IgD-negative memory B cell (primary cell): ENCODE data around the gene CDYL. TPM values are rescaled to one million over a fixed set of nuclear protein-coding genes. Genes with fewer than 3 reads are reported as not detected.

Experiments
- H3K27ac Mint-ChIP-seq, 3 donors: one replicate each; pipeline ENCODE4 v1.8.0; 2020 to 2022; ENCODE audit warnings: mild to moderate bottlenecking in 3 of 3, mixed read lengths in 3 of 3, moderate library complexity in 1 of 3
- H3K27me3 Mint-ChIP-seq: one replicate; pipeline ENCODE4 v1.8.0; 2021; ENCODE audit warnings: mixed read lengths
- H3K36me3 Mint-ChIP-seq: one replicate; pipeline ENCODE4 v1.8.0; 2020; ENCODE audit warnings: mild to moderate bottlenecking, mixed read lengths
- H3K4me1 Mint-ChIP-seq, 3 donors: one replicate each; pipeline ENCODE4 v1.8.0; 2020 to 2022; ENCODE audit warnings: mixed read lengths in 3 of 3, mild to moderate bottlenecking in 1 of 3
- H3K4me3 Mint-ChIP-seq, 4 donors: one replicate each; pipeline ENCODE4 v1.8.0; 2020 to 2022; ENCODE audit warnings: mild to moderate bottlenecking in 4 of 4, mixed read lengths in 4 of 4, moderate library complexity in 3 of 4
- H3K9me3 Mint-ChIP-seq, 3 donors: one replicate each; pipeline ENCODE4 v1.8.0; 2020 to 2021; ENCODE audit warnings: mixed read lengths in 3 of 3, mild to moderate bottlenecking in 1 of 3
- polyA plus RNA-seq: library from polyadenylated mRNA; unstranded; fragments of 300-500 nt; fragmentation: Illumina TruSeq; gene quantifications from one replicate; pipeline ENCODE4 v1.2.3, GENCODE V29; 2021

The CDYL gene
- polyA plus RNA-seq, 1 donor from 2014 or later, result 5.3 TPM

DNA sequence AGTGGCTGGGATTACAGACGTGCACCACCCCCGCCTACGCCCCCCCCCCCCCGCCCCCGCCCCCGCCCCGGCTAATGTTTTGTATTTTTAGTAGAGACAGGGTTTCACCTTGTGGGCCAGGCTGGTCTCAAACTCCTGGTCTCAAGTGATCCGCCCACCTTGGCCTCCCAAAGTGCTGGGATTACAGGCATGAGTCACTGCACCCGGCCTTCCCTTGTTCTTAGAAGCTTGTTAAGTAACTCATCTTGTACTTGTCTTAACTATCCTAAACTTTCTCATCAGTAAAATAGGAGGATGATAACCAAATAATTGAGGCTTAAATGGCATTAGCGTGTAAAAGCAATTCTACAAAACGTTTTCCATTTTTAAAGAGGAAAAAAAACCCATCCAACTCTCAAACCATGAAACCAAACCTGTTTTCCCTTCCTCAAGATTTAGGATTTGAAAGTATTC is 4.2 kb downstream of the CDYL start:
- H3K27me3 Mint-ChIP-seq, result no peaks in the 10 kb centered on the region
- peak overlapping the region in 2 of 4 donors; percentile 32 to 46 for H3K4me3 Mint-ChIP-seq
- H3K36me3 Mint-ChIP-seq, result peaks cover 5% of the 10 kb centered on the region
- peaks cover 0 to 4% (median 0%) of the 10 kb centered on the region in 3 donors for H3K9me3 Mint-ChIP-seq
- H3K4me1 Mint-ChIP-seq, result peaks cover 40 to 61% (median 55%) of the 10 kb centered on the region in 3 donors
- H3K27ac Mint-ChIP-seq, result no peak overlapping the region

DNA sequence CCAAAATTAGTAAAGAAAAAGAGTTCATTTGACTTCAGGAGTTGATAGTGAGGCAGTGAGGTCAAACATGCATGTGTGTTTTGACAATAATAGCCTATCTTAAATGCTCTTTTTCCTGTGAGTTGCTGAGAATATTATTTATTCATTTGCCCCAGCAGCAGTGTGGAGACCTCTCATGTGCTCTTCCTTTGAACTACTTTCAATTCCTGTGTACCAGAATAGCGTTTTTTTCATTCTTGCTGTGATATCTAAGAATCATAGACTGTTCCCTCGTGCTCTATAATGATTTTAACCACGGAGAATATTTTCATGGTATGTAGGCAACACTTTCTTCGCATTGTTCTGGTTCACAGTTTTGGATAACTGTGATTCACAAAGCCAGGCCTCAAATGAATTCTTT is 5.2 kb downstream of the CDYL start:
- H3K27ac Mint-ChIP-seq, result peak overlapping the region in 1 of 3 donors; percentile 37
- peak overlapping the region in 3 of 4 donors; percentile 46 to 69 (median 52) for H3K4me3 Mint-ChIP-seq
- peaks cover 5% of the 10 kb centered on the region for H3K36me3 Mint-ChIP-seq
- H3K9me3 Mint-ChIP-seq, result peaks cover 0 to 4% (median 0%) of the 10 kb centered on the region in 3 donors
- no peaks in the 10 kb centered on the region for H3K27me3 Mint-ChIP-seq
- peaks cover 46 to 70% (median 58%) of the 10 kb centered on the region in 3 donors for H3K4me1 Mint-ChIP-seq

DNA sequence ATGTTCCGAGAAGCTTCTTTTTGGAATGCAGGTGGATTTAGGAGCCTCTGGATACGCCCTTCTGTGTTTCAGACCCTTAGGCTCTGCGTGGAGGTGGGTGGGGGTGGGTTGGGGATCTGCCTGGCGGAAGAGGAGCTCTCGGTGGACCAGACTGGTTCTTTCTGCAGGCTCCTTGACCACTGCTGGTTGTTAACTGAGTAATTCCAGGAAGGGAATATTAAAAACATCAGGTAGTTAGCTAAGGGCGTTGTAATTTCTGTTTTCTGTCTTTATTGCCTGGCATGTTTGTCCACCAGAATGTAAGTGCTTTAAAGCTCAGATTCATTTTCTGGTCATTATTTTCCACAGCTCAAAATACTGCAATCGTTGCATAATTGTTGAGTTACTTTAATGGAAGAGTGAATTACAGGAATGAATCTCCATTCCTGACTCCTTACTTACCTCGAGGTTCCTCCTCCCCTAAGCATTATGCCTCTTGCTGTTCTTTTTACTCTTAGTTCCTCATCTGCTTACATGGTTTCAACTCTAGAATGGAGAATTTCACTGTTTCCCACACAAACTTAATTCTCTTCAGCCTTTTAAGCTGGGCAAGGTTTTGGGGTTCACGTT is 5.9 kb downstream of the CDYL start:
- Mint-ChIP-seq H3K27ac (peak overlapping the region in 2 of 3 donors; percentile 15 to 37), H3K36me3 (peaks cover 5% of the 10 kb centered on the region), H3K4me1 (peaks cover 50 to 76% (median 63%) of the 10 kb centered on the region in 3 donors), H3K4me3 (peak overlapping the region in 2 of 4 donors; percentile 59 to 69), H3K9me3 (peaks cover 0 to 4% (median 0%) of the 10 kb centered on the region in 3 donors), H3K27me3 (no peaks in the 10 kb centered on the region)

DNA sequence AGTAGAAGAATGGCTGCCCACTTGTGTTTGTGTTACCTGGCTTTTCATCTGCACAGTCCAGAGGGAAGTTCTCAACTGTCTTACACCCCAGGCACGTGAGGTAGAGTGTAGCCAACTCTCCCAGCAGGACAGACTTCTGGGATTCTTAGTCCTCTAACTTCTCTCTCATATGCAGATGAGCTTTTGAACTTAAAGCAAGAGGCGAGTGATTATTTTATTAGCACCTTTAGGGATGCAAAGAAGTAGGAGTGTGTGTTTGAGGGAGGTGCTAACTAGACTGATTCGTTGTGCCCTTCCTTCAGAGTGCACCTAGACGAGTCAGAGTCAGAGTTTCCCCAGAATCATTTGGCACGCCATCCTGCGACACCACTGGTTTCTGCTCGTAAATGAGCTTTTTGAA is 10.8 kb downstream of the CDYL start:
- Mint-ChIP-seq H3K4me3 (no peak overlapping the region), H3K27me3 (no peaks in the 10 kb centered on the region), H3K9me3 (peaks cover 0 to 2% (median 0%) of the 10 kb centered on the region in 3 donors), H3K27ac (no peak overlapping the region), H3K36me3 (peaks cover 8% of the 10 kb centered on the region), H3K4me1 (peaks cover 45 to 80% (median 59%) of the 10 kb centered on the region in 3 donors)

DNA sequence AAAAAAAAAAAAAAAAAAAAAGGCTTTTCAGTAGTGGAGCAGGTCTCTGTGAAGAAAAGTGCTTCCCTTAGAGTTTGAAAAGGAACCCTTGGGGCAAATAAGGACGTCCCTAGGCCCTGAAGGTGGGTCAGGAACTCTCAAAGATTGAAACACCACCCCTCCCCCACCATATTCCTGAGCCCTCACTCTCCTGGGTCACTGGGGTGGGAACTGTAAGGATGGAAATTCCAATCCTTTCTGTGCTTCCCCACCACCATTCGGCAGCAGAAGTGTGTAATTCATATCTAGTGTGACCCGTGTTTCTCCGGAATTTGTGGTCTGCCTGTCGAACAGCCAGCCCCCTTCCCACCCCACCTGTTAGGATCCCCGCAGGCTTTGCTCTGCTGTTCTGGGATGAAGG is 12.3 kb downstream of the CDYL start:
- H3K4me3 Mint-ChIP-seq, result peak overlapping the region in 3 of 4 donors; percentile 14 to 76 (median 17)

DNA sequence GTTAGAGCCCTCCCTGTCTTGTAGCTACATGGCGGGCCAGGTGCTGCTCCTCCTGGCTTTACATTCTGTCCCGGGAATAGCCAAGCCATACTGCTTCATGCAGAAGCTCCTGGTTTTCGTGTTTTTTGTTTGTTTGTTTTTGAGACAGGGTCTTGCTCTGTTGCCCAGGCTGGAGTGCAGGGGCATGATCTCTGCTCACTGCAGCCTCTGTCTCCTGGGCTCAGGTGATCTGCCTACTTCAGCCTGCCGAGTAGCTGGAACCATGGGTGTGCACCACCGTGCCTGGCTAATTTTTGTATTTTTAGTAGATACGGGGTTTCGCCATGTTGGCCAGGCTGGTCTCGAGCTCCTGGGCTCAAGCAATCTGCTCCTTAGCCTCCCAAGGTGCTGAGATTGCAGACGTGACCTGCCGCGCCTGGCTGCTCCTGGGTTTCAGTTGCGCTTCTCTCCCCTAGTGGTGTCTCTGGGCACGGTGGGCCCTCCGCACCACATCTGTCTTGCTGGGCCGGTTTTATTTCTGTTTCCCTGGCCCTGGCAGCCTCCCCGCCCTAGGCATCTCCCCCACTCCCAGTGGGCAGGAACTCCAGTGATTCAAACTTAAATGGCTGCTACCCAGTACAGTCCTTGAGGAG is 12.9 kb downstream of the CDYL start:
- Mint-ChIP-seq H3K27ac (peak overlapping the region in 2 of 3 donors; percentile 10 to 78), H3K4me3 (peak overlapping the region; percentile 14 to 88 (median 72)), H3K4me1 (peaks cover 31 to 64% (median 46%) of the 10 kb centered on the region in 3 donors), H3K9me3 (peaks cover 0 to 2% (median 0%) of the 10 kb centered on the region in 3 donors), H3K27me3 (no peaks in the 10 kb centered on the region), H3K36me3 (peaks cover 6% of the 10 kb centered on the region)

More for the DNA sequence above, 12.3 kb downstream of the CDYL start:
- Mint-ChIP-seq H3K9me3 (peaks cover 0 to 2% (median 0%) of the 10 kb centered on the region in 3 donors), H3K36me3 (peaks cover 10% of the 10 kb centered on the region), H3K27ac (peak overlapping the region in 2 of 3 donors; percentile 10 to 78), H3K27me3 (no peaks in the 10 kb centered on the region), H3K4me1 (peaks cover 36 to 70% (median 52%) of the 10 kb centered on the region in 3 donors)

DNA sequence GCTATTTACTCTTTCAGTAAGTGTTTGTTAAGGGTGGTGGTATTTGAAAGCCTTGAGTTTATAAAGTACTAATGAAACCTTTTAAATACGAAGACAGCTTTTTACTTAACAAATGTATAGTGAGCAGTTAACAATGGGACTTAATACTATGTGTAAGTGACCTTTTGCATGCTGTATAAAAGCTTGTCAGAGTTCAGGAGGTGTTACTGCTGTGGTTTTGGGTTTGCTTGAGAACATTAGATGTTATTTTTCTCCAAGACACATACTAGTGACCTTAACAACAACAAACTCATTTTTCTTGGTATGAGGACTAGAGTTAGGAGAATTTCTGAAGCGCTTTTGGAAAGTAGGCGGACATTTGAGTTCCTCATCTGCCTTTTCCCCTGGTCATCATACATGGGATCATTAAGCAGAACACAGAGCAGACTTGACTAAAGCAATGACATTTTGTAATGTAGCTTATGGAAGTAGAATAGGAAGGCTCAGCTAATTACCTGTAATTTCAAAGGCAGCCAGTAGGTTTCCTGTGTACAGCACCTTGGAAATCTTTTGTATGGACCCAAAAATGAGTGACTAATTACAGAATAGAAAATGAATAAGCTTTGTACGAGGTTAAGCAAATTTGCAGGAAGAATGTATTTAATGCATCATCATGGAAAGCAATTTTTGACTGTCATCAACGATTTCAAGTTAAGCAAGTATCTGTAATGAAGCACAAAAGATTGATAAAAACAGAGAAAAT is 14.1 kb downstream of the CDYL start:
- peaks cover 6% of the 10 kb centered on the region for H3K36me3 Mint-ChIP-seq
- no peak overlapping the region for H3K27ac Mint-ChIP-seq
- H3K4me1 Mint-ChIP-seq, result peaks cover 32 to 54% (median 42%) of the 10 kb centered on the region in 3 donors
- H3K9me3 Mint-ChIP-seq, result peaks cover 0 to 2% (median 0%) of the 10 kb centered on the region in 3 donors
- no peaks in the 10 kb centered on the region for H3K27me3 Mint-ChIP-seq
- H3K4me3 Mint-ChIP-seq, result peak overlapping the region in 1 of 4 donors; percentile 88

DNA sequence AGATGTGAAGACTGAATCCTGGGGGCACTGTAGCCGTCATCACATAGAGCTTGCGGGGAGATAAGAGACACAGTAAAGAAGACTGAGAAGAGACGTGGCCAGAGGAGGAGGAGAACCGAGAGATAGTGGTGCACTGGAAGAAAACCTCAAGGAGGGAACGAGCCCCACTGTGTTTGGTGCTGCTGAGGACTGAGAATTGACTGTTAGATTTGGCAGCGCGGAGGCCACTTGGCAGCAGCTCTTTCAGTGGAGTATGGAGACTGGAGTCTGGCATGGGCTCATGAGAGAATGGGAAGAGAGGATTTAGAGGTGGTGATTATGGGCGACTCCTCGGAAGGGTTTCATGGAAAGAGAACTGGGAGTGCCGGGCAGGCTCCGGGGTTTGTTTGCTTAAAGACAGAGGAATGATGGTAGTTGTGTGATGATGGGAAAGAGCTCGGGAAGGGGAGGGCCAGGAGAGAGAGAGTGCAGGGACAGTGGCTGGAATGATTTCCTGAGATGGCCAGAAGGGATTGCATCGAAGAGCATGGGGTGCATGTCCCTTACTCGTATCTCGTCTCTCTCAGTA is 18.0 kb downstream of the CDYL start:
- Mint-ChIP-seq H3K4me1 (peaks cover 18 to 38% (median 37%) of the 10 kb centered on the region in 3 donors), H3K9me3 (no peaks in the 10 kb centered on the region), H3K4me3 (no peak overlapping the region), H3K27ac (no peak overlapping the region), H3K36me3 (peaks cover 4% of the 10 kb centered on the region), H3K27me3 (no peaks in the 10 kb centered on the region)

DNA sequence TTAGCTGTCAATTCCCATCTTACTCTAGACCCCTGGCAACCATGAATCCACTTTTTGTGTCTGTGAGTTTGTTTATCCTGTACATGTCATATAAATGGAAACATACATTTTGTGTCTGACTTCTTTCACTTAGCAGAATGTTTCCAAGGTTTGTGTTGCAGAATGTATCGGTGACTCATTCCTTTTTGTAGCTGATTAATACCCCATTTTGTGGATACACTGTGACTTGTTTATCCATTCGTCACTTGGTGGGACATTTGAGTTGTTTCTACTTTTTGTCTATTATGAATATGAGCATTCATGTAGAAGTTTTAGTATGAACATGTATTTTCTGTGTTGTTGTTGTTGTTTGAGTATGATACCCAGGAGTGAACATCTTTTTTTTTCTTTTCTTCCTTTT is 21.4 kb downstream of the CDYL start:
- Mint-ChIP-seq H3K27me3 (no peaks in the 10 kb centered on the region), H3K9me3 (no peaks in the 10 kb centered on the region), H3K36me3 (peaks cover 3% of the 10 kb centered on the region), H3K27ac (no peak overlapping the region), H3K4me3 (no peak overlapping the region), H3K4me1 (peaks cover 30 to 37% (median 36%) of the 10 kb centered on the region in 3 donors)

DNA sequence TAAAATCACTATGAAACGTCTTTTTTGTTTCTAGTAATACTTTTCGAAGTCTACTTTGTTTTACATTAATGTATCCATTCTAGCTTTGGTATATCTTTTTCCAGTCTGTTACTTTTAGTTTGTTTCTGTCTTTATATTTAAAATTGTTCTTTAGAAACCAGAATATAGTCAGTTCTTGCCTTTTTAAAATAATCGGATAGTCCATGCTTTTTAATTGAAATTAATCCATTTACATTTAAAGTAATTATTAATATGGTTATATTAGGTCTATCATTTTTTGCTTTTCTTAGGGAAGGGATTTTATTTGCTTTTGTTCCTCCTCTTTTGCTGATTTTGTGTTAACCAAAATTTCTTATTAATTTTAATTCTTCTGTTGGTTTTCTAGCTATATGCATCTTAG is 23.7 kb downstream of the CDYL start:
- Mint-ChIP-seq H3K9me3 (no peaks in the 10 kb centered on the region), H3K27ac (no peak overlapping the region), H3K4me1 (peaks cover 45 to 51% (median 47%) of the 10 kb centered on the region in 3 donors), H3K36me3 (peaks cover 3% of the 10 kb centered on the region), H3K27me3 (no peaks in the 10 kb centered on the region), H3K4me3 (no peak overlapping the region)

DNA sequence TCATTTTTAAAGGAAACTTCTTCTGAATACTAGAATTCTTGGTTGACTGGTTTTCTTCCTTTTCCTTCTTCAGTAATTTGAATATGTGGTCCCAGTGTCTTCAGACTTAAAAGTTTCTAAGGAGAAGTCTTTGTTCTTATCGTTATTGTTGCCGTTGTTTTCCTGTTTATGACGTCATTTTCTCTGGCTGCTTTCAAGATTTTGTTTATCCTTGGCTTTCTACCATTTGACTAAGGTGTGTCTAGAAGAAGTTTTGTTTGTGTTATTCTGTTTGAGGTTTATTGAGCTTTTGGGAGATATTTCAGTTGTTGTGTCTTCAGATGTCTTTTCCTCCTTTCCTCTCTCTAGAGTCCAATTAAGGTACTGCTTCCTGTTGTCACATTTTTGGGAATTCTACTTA is 24.5 kb downstream of the CDYL start:
- Mint-ChIP-seq H3K27me3 (no peaks in the 10 kb centered on the region), H3K4me3 (peak overlapping the region in 2 of 4 donors; percentile 36 to 49), H3K9me3 (no peaks in the 10 kb centered on the region), H3K36me3 (peaks cover 3% of the 10 kb centered on the region), H3K27ac (peak overlapping the region in 2 of 3 donors; percentile 19 to 43), H3K4me1 (peaks cover 43 to 52% (median 49%) of the 10 kb centered on the region in 3 donors)

DNA sequence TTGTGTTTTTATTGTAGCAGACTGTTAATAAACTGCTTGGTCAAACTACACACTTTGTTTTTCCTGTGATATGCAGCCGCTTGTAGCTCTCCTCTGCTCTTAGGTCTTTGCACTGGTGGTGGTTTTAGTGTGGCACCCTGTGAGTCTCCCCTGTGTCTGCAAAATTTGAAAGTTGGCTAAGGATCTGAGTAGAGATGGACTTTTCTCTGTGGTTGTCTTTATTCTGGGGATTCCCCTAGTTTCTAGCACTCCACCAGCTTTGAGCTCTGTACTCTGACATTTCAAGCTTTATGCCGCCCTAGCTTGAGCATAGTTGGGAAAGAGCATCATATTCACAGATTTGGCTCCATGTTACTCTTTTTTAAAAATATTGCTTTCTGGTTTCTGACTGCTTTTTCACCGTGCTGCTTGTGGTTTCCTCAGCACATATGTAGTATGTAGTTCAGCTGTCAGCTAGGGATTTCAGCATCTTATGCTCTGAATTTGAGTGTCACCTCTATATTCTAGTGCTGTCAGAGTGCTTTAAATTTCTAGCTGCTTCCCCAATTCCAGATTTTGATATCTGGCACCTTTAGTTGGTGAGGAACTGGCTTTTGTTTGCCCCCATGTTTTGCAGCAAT is 25.4 kb downstream of the CDYL start:
- Mint-ChIP-seq H3K4me3 (peak overlapping the region in 2 of 4 donors; percentile 67 to 88), H3K27me3 (no peaks in the 10 kb centered on the region), H3K27ac (peak overlapping the region in 1 of 3 donors; percentile 61), H3K9me3 (no peaks in the 10 kb centered on the region), H3K4me1 (peaks cover 45 to 59% (median 54%) of the 10 kb centered on the region in 3 donors), H3K36me3 (peaks cover 3% of the 10 kb centered on the region)

DNA sequence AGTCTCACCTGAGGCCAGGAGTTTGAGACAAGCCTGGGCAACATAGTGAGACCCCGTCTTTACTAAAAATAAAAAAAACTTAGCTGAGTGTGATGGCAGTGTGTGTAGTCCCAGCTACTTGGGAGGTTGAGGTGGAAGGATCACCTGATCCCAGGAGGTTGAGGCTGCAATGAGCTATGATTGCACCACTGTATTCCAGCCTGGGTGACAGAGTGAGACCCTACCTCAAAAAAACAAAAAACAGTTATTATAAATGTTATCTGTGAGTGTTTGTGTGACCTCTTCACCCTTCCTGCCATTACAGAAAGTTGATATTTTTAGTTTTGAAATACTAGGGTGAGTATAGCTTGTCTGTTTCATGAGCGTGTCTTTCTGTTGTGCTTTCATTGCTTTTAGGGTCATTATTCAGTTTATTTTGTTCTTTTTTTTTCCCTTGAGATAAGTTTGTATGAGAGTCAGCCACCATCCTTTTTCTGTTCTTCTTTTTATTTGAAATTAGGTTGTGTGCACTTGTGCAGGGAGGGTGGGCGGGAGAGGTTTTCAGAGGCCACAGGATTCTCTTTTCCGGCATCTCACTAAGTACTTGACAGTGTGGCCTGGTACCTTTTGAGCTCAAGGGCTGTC is 26.2 kb downstream of the CDYL start:
- H3K9me3 Mint-ChIP-seq, result no peaks in the 10 kb centered on the region
- H3K27me3 Mint-ChIP-seq, result no peaks in the 10 kb centered on the region
- peaks cover 3% of the 10 kb centered on the region for H3K36me3 Mint-ChIP-seq
- peak overlapping the region in 2 of 4 donors; percentile 86 to 88 for H3K4me3 Mint-ChIP-seq
- H3K27ac Mint-ChIP-seq, result peak overlapping the region in 1 of 3 donors; percentile 94
- H3K4me1 Mint-ChIP-seq, result peaks cover 45 to 65% (median 60%) of the 10 kb centered on the region in 3 donors

DNA sequence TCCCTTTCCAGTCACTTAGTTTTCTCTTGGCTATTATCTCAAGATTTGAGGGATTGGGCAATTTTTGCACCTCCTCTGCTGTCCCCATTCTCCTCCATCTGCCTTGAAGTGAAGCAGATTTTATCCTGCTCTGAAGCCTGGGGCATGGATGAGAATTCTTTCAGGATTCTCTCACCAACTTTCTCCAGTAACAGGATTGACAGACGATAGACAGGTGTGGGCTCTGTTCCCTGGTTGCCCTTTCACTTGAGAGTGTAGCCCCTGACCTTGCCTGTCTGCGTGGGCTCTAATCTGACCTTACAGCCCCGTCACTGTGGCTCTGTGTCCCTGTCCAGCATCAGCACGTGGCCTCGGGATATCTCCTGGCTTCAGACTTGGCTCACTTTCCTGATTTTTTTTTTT is 27.1 kb downstream of the CDYL start:
- H3K4me3 Mint-ChIP-seq, result peak overlapping the region in 1 of 4 donors; percentile 86
- H3K4me1 Mint-ChIP-seq, result peaks cover 46 to 65% (median 60%) of the 10 kb centered on the region in 3 donors
- H3K9me3 Mint-ChIP-seq, result no peaks in the 10 kb centered on the region
- peaks cover 3% of the 10 kb centered on the region for H3K36me3 Mint-ChIP-seq
- peak overlapping the region in 1 of 3 donors; percentile 94 for H3K27ac Mint-ChIP-seq
- no peaks in the 10 kb centered on the region for H3K27me3 Mint-ChIP-seq
